ENCODE measurements around the gene MYCBP2.

GRCh38 chr13:77113496-77113895, 213.4 kb downstream of the MYCBP2 start:
- no peak for TF ChIP-seq CTCF (IDR thresholded peaks at IDR 0.05)
- TF ChIP-seq POLR2A (IDR thresholded peaks at IDR 0.05), result no peak
